ENCODE data around the gene GSTK1. TPM values are rescaled to one million over a fixed set of nuclear protein-coding genes. Genes with fewer than 3 reads are reported as not detected.

The GSTK1 gene
- total RNA-seq, 1 donor from 2014 or later: 291 TPM

- Histone ChIP-seq H3K4me1 (peaks cover 7% of the 10 kb centered on the region), H3K4me3 (no peak overlapping the region), H3K27ac (replicated peaks) (no peak overlapping the region), H3K36me3 (no peaks in the 10 kb centered on the region), H3K27me3 (ENCODE audit: low read depth) (no peaks in the 10 kb centered on the region), H3K9me3 (replicated peaks) (peaks cover 26% of the 10 kb centered on the region)
- no peak for TF ChIP-seq CTCF (IDR thresholded peaks at IDR 0.05; ENCODE audit: borderline replicate concordance)
- intact Hi-C loops (cut with micrococcal nuclease): loop anchor here (2.0 to 5.0 kb wide), 2 partner anchors 65 to 177 kb away; no protein-coding TSS in a partner anchor
- no peak for DNase-seq
Measured at GRCh38 chr7:143239813-143240212, 23.4 kb upstream of the GSTK1 start.

- peak; percentile 39 for DNase-seq
- peak overlapping the region; percentile 19 for H3K4me3 ChIP-seq
- no peaks in the 10 kb centered on the region for H3K27me3 ChIP-seq (ENCODE audit: low read depth)
- peaks cover 7% of the 10 kb centered on the region for H3K4me1 ChIP-seq
- peaks cover 23% of the 10 kb centered on the region for H3K9me3 ChIP-seq (replicated peaks)
- intact Hi-C loops (cut with micrococcal nuclease): loop anchor here (2.0 to 5.0 kb wide), 2 partner anchors 64 to 177 kb away; no protein-coding TSS in a partner anchor
- no peaks in the 10 kb centered on the region for H3K36me3 ChIP-seq
- peak; percentile 96 for TF ChIP-seq CTCF (IDR thresholded peaks at IDR 0.05; ENCODE audit: borderline replicate concordance)
- no peak overlapping the region for H3K27ac ChIP-seq (replicated peaks)
Measured at GRCh38 chr7:143240291-143241168, 22.7 kb upstream of the GSTK1 start.

GRCh38 chr7:143242306-143242705 is 20.9 kb upstream of the GSTK1 start:
- DNase-seq: no peak
- peaks cover 7% of the 10 kb centered on the region for H3K4me1 ChIP-seq

GRCh38 chr7:143243111-143243510 is 20.1 kb upstream of the GSTK1 start:
- H3K4me1 ChIP-seq: peaks cover 7% of the 10 kb centered on the region

More at GRCh38 chr7:143242306-143242705, 20.9 kb upstream of the GSTK1 start:
- Histone ChIP-seq H3K27ac (replicated peaks) (no peak overlapping the region), H3K36me3 (no peaks in the 10 kb centered on the region), H3K27me3 (ENCODE audit: low read depth) (no peaks in the 10 kb centered on the region), H3K4me3 (no peak overlapping the region), H3K9me3 (replicated peaks) (peaks cover 5% of the 10 kb centered on the region)
- TF ChIP-seq CTCF (IDR thresholded peaks at IDR 0.05; ENCODE audit: borderline replicate concordance): no peak
- intact Hi-C loops (cut with micrococcal nuclease): loop anchor here (5.0 kb wide), 1 partner anchor 175 kb away; no protein-coding TSS in a partner anchor

GRCh38 chr7:143243614-143244013 is 19.6 kb upstream of the GSTK1 start:
- H3K36me3 ChIP-seq: no peaks in the 10 kb centered on the region
- intact Hi-C loops (cut with micrococcal nuclease): loop anchor here (5.0 kb wide), 1 partner anchor 174 kb away; no protein-coding TSS in a partner anchor
- H3K4me3 ChIP-seq: no peak overlapping the region
- H3K9me3 ChIP-seq (replicated peaks): no peaks in the 10 kb centered on the region
- no peak for TF ChIP-seq CTCF (IDR thresholded peaks at IDR 0.05; ENCODE audit: borderline replicate concordance)
- peaks cover 7% of the 10 kb centered on the region for H3K4me1 ChIP-seq
- H3K27ac ChIP-seq (replicated peaks): no peak overlapping the region
- no peak for DNase-seq
- H3K27me3 ChIP-seq (ENCODE audit: low read depth): no peaks in the 10 kb centered on the region

More at GRCh38 chr7:143243111-143243510, 20.1 kb upstream of the GSTK1 start:
- no peaks in the 10 kb centered on the region for H3K27me3 ChIP-seq (ENCODE audit: low read depth)
- H3K4me3 ChIP-seq: no peak overlapping the region
- TF ChIP-seq CTCF (IDR thresholded peaks at IDR 0.05; ENCODE audit: borderline replicate concordance): no peak
- no peak for DNase-seq
- intact Hi-C loops (cut with micrococcal nuclease): loop anchor here (5.0 kb wide), 1 partner anchor 174 kb away; no protein-coding TSS in a partner anchor
- no peaks in the 10 kb centered on the region for H3K36me3 ChIP-seq
- H3K27ac ChIP-seq (replicated peaks): no peak overlapping the region
- no peaks in the 10 kb centered on the region for H3K9me3 ChIP-seq (replicated peaks)

Data from left ventricle myocardium inferior (tissue), 1 donor.